ENCODE data around the gene RFX2. TPM values are rescaled to one million over a fixed set of nuclear protein-coding genes. Genes with fewer than 3 reads are reported as not detected.

The RFX2 gene
- total RNA-seq, 1 donor from 2014 or later: 6.2 TPM

- Histone ChIP-seq H3K4me3 (no peak overlapping the region), H3K27ac (no peak overlapping the region), H3K9me3 (ENCODE audit: low read depth) (no peaks in the 10 kb centered on the region), H4K20me1 (ENCODE audit: low read depth) (no peaks in the 10 kb centered on the region), H3K4me1 (no peaks in the 10 kb centered on the region), H2AFZ (replicated peaks) (no peak overlapping the region), H3K36me3 (no peaks in the 10 kb centered on the region), H3K27me3 (no peaks in the 10 kb centered on the region), H3K9ac (no peak overlapping the region), H3K79me2 (ENCODE audit: low read depth) (no peaks in the 10 kb centered on the region), H3K4me2 (no peak overlapping the region), H3F3A (ENCODE audit: low read depth) (no peaks in the 10 kb centered on the region)
- no peak for TF ChIP-seq CTCF (IDR thresholded peaks at IDR 0.05)
- no peak for TF ChIP-seq EZH2 (IDR thresholded peaks at IDR 0.05)
- no peak for TF ChIP-seq EZH2phosphoT487 (IDR thresholded peaks at IDR 0.05)
- no peak overlapping the region for H3K4me3 Mint-ChIP-seq
- no peak for DNase-seq (ENCODE audit: low spot score)
- H3K4me1 Mint-ChIP-seq: peaks cover 18% of the 10 kb centered on the region
- peak overlapping the region; percentile 85 for H3K27ac Mint-ChIP-seq
- H3K27me3 Mint-ChIP-seq (ENCODE audit: insufficient read depth, low read depth): peaks cover 2% of the 10 kb centered on the region
- H3K36me3 Mint-ChIP-seq: peaks cover 10% of the 10 kb centered on the region
- no peaks in the 10 kb centered on the region for H3K9me3 Mint-ChIP-seq
Measured at GRCh38 chr19:6012426-6013170, 97.7 kb downstream of the RFX2 start.

- Histone ChIP-seq H2AFZ (replicated peaks) (no peak overlapping the region), H3K36me3 (no peaks in the 10 kb centered on the region), H3K27ac (no peak overlapping the region), H3K4me3 (no peak overlapping the region), H3K9ac (no peak overlapping the region), H3K79me2 (ENCODE audit: low read depth) (no peaks in the 10 kb centered on the region), H3F3A (ENCODE audit: low read depth) (no peaks in the 10 kb centered on the region), H3K4me1 (no peaks in the 10 kb centered on the region), H3K27me3 (no peaks in the 10 kb centered on the region), H3K4me2 (no peak overlapping the region), H4K20me1 (ENCODE audit: low read depth) (no peaks in the 10 kb centered on the region), H3K9me3 (ENCODE audit: low read depth) (no peaks in the 10 kb centered on the region)
- Mint-ChIP-seq H3K9me3 (no peaks in the 10 kb centered on the region), H3K4me3 (no peak overlapping the region), H3K27me3 (ENCODE audit: insufficient read depth, low read depth) (peaks cover 2% of the 10 kb centered on the region), H3K36me3 (peaks cover 15% of the 10 kb centered on the region), H3K4me1 (peaks cover 15% of the 10 kb centered on the region), H3K27ac (no peak overlapping the region)
- TF ChIP-seq EZH2 (IDR thresholded peaks at IDR 0.05) (no peak), EZH2phosphoT487 (IDR thresholded peaks at IDR 0.05) (no peak), CTCF (IDR thresholded peaks at IDR 0.05) (no peak)
- no peak for DNase-seq (ENCODE audit: low spot score)
Measured at GRCh38 chr19:6011794-6012193, 98.5 kb downstream of the RFX2 start.

- no peak overlapping the region for H2AFZ ChIP-seq (replicated peaks)
- no peak overlapping the region for H3K4me3 ChIP-seq
- Mint-ChIP-seq H3K4me1 (peaks cover 15% of the 10 kb centered on the region), H3K36me3 (peaks cover 15% of the 10 kb centered on the region), H3K9me3 (no peaks in the 10 kb centered on the region), H3K4me3 (no peak overlapping the region), H3K27ac (no peak overlapping the region), H3K27me3 (ENCODE audit: insufficient read depth, low read depth) (peaks cover 2% of the 10 kb centered on the region)
- H3K4me1 ChIP-seq: no peaks in the 10 kb centered on the region
- no peaks in the 10 kb centered on the region for H3K27me3 ChIP-seq
- no peak overlapping the region for H3K9ac ChIP-seq
- H3K79me2 ChIP-seq (ENCODE audit: low read depth): no peaks in the 10 kb centered on the region
- no peak for DNase-seq (ENCODE audit: low spot score)
- no peak overlapping the region for H3K27ac ChIP-seq
- H3K9me3 ChIP-seq (ENCODE audit: low read depth): no peaks in the 10 kb centered on the region
- no peak for TF ChIP-seq EZH2phosphoT487 (IDR thresholded peaks at IDR 0.05)
- TF ChIP-seq EZH2 (IDR thresholded peaks at IDR 0.05): no peak
- no peak for TF ChIP-seq CTCF (IDR thresholded peaks at IDR 0.05)
- no peak overlapping the region for H3K4me2 ChIP-seq
- H3K36me3 ChIP-seq: no peaks in the 10 kb centered on the region
- no peaks in the 10 kb centered on the region for H3F3A ChIP-seq (ENCODE audit: low read depth)
- H4K20me1 ChIP-seq (ENCODE audit: low read depth): no peaks in the 10 kb centered on the region
Measured at GRCh38 chr19:6011206-6011605, 99.1 kb downstream of the RFX2 start.
